GM18909 (cell line): ENCODE measurements around the gene ACVRL1.

Source experiments
- ATAC-seq: cut with Tn5 transposase; IDR thresholded peaks from one replicate; pipeline ENCODE4 v1.9.1; 2021; ENCODE audit warnings: mild to moderate bottlenecking; ENCODE audit not compliant: unreplicated experiment, poor library complexity

The ACVRL1 gene

GRCh38 chr12:51907083-51907855 lies at the start of gene ACVRL1:
Gene ACVRL1, plus strand, starts transcription at chr12:51907504. Its CDS starts 4,971 bp downstream, at chr12:51912475.
- no peak for ATAC-seq

GRCh38 chr12:51860986-51861385 lies 46.3 kb upstream of the ACVRL1 start:
- ATAC-seq: no peak

GRCh38 chr12:51862947-51863346 lies 44.4 kb upstream of the ACVRL1 start:
- ATAC-seq: no peak

DNA sequence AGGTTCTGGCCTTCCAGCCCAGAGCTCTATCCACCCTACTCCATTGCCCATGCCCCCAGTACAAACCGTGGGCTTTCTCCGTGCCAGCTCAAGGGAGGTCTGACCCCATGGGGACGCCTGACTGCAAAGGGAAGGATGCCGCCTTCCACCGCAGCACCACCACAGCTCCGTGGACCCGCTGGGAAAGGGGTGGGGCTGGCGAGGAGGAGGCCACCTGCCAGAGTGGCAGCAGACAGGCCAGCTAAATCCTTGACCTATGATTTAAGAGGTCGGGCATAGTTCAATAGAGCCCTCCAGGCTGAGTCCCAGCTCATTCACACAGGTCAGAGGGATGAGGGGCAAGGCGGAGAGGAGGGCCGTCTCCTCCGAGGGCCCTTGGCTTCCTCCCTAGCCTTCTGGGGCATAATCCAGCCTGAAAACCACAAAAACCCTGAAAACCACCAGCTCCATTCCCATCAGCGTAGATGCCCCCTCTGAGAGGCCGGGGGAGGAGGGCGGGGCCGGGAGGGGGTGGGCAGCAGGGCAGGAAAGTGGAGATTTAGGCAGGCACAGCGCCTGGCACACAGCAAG lies 43.9 kb upstream of the ACVRL1 start:
- no peak for ATAC-seq

DNA sequence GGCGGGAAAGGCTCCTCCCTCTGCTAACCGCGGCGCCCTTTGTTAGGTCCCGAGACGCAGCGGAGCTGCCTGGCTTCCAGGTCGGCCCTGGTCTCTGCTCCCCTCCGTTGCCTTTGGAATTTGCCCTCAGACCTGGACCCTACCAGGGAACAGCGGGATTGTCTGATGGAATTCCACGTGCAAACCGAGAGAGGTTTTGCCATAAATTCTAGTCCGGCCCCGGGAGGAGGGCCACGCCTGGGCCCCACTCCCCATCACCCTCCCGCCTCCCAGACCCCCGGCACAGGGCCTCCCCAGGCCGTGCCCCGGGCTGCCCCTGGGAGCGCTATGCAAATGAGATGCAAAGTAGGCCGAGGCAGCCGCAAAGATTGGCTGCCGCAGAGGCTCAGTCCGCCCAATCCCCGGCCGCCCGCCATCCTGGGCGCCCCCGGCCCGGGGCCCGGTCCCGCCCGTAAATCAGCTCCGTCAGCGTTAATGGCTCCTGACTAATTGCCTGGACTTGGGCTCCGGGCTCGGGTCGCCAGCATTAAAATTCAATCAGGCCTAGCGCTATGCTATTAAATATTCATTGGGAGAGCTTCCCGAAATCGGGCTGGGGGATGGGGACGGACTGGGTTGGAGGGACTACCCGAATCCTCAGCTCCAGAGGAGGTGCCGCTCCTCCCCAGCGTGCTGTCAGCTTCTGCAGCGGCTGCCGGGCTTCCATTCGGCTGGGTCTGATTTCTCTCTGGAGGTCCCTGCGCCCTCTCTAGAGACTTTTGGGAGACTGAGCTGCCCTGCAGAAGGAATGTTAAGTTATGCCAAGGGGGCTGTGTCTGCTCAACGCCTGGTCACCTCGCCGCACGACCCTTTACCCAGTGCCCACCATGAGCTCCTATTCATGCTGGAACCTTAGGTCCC lies 43.1 kb upstream of the ACVRL1 start:
- ATAC-seq: no peak

DNA sequence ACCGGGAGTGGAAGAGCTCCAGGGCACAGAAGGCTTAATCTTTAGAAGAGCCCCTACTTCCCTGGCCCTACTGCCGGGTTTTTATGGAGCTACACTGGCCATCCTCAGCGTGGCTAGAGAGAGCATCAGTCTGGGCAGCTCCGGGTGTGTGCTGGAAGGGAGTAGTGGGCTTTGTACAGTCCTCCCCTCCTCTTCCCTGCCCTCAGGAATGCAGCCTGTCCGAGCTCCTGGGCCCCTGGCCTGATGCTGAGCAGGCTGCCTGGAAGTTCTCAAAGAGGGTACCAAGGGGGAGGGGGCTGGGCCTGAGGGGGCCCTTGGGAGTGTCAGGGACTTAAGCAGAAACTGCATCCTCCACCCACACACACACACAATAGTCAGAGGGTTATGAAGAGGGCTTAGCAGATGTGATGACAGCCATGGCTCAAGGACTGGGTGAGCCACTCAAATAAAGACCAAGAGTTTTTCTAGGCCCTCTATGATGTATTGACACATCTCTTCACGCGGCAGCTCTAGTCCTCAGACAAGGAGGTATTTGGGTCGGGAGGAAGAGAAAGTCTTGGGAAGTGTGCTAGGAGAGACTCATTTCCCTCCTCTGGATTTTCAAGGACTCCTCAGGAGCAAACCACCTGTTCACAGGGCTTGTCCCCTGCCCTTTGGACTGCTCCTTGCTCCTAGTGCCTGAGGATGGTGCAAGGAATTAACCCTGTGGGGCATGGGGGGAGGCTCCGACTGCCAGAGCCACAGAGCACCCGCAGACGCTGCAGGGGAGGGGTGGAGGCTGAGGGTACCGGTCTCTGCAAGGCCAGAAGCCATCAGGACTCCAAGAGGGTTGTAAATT lies 42.3 kb upstream of the ACVRL1 start:
- ATAC-seq: no peak

DNA sequence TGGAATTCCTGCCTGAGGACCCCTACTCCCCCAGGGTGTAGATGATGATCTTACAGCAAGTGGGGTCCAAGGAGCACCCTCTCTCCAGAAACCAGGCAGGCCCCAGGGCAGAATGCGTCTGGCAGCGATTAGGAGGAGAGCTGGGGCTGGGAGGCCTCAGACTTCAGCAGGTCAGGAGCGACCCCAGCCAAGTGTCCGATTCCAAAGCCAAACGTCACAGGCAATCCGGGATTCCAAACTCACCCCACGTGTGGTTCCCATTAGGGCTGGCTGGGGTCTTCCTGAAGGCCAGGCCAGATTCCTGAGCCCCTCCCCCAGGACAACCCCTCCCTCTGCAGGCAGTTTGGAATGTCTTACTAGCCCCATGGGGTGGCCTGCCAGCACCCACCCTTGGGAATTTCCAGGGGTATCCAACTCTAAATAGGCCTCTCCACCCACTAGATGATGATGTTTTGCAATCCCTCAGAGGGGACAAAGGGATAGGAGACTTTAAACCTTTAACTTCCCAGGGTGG lies 41.5 kb upstream of the ACVRL1 start:
- ATAC-seq: no peak

DNA sequence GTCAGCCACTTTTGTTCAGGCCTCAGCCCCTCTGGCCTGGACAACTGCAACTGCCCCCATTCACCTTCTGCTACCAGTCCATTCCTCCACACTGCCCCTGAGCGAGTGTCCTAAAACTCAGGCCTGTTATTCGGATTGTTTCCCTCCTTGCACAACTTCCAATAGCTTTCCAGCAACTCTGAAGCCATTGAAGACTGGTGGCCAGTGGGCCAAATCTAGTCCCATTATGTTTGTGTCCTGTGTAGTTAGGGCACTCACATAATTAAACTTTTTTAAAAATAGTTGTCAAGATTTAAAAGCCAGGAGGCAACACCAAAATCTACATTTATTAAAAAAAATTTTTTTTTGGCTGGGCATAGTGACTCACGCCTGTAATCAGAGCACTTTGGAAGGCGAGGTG lies 41.0 kb upstream of the ACVRL1 start:
- ATAC-seq: no peak

DNA sequence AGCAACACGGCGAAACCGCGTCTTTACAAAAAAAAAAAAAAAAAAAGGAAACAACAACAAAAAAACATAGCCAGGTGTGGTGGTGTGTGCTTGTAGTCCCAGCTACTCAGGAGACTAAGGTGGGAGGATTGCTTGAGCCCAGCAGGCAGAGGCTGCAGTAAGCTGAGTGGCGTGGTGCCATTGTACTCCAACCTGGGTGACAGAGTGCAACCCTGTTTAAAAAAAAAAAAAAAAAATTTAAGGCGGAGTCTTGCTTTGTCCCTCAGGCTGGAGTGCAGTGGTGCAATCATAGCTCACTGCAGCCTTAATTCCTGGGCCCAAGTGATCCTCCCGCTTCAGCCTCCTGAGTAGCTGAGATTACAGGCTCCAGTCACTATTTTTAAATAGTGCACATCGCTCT lies 40.5 kb upstream of the ACVRL1 start:
- ATAC-seq: no peak

DNA sequence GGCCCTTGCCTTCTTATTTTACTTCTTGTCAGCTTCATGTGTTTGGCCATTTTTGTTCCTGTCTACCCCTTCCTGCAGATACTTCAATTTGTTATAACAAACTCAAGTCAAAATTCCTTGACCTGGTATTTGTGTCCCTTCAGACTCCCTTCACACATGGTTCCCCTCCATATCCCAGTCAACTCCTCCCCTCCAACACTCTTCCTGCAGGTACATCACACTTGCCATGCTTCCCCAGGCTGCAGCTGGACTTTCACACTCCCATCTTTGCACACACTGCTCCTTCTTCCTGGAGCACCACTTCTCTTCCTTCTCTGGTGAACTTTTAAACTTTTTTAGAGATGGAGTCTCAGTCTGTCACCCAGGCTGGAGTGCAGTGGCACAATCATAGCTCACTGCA lies 39.9 kb upstream of the ACVRL1 start:
- ATAC-seq: no peak

DNA sequence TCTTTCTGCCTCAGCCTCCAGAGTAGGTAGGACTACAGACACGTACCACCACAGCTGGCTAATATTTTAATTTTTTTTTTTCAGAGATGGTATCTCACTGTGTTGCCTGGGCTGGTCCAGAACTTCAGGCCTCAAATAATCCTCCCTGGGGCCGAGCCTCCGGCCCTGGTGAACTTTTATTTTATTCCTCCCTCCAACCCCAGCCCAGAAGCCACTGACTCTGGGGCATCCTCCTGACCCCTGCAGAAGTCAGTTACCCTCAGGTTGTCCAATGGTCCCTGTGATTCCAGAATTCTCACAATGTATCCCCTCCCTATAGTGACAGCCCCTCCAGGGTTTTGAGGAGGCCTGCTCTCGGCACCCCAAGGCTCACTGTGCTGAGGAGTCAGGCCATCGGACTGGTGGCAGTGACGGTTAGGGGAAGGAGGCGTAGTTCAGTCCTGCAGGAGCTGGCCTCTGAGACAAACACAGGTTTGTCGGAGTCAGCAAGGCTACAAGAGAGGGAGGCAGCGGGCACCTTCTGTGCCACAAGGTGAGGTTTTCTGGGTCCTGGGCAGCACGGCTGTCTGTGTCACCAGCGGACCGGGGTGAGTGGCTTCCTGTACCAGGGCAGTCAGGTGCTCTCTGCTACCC lies 39.4 kb upstream of the ACVRL1 start:
- no peak for ATAC-seq

DNA sequence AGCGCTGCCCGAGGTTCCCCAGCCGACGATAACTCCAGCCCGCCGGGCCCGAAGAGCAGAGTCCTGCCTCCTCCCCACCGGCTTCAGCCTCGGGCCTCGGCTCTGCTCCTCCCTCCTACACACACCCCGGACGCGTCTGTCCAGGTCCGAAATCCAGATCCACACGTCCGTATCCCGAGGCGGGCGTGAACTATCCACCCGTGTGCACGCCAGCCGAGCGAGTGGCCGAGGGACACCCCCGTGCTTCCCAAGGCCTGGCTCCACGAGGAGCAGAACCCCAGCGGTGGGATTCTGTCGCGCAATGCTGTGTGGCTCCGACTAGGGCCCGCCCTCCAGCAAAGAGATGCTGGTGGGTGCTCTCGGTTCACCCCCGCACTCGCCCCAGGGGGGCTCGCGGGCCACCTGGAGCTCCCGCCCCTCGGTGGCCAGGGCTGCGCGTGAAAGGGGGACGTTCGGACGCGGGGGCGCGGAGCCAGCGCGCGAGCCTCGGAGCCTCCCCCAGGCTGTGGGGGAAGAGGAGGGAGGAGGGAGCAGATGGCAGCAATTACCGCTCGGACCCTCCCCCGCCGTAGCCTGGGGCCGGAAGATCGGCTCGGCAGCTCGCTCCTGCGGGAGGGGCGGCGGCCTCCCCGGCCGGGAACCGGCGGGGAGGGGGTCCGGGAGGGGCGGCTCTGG lies 38.3 kb upstream of the ACVRL1 start:
- ATAC-seq: no peak

GRCh38 chr12:51869496-51869865 lies 37.8 kb upstream of the ACVRL1 start:
- no peak for ATAC-seq

DNA sequence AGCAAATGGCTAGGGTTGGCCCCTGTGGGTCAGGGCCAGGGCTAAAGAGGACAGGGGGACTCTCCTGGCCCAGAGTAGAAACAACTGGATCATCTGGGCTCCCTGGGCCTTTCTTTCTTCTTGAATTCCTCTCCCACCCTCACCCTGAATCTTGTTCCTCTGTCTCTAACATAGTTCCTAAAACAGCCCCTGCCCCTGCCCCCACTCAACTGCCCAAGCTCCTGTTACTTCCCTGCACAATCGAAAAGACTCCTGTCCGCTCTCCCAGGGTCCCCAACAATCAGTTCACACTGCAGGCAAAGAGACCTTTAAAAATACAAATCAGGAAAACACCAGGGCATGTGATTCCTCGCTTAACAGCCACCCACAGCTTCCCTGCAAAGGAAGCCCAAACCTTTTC lies 37.4 kb upstream of the ACVRL1 start:
- no peak for ATAC-seq

DNA sequence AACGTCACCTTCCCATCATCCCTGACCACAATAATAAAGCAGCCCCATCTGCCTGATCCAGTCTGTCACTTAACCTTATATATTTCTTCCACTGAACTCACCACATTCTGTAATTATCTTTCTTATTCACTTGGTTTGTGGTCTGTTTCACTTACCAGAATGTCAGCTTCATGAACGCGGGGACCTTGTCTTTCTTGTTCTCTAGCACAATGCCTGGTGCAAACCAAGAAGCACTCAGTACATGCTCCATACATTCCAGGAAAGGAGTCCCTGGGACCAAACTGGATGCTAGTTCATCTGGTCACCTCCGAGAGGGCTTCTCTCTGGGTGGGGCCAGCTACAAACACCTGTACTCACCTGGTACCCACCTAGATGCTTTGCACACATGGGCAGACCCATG lies 36.8 kb upstream of the ACVRL1 start:
- ATAC-seq: no peak

GRCh38 chr12:51871126-51871525 lies 36.2 kb upstream of the ACVRL1 start:
- ATAC-seq: no peak

GRCh38 chr12:51871918-51872688 lies 35.2 kb upstream of the ACVRL1 start:
- no peak for ATAC-seq

- no peak for ATAC-seq
Observed at GRCh38 chr12:51872689-51872981, 34.7 kb upstream of the ACVRL1 start.
